GM19238 (cell line): ENCODE results near the gene SPTSSA.
"Not testable (repeated sequence)": the region's sequence is repeated elsewhere in the genome, so short reads cannot be mapped to it uniquely, and the experiment has no call there.

Experiments
- DNase-seq: peaks from one replicate; pipeline ENCODE4 v3.0.0; 2011; ENCODE audit warnings: low spot score; ENCODE audit not compliant: insufficient read length

The SPTSSA gene, protein sequence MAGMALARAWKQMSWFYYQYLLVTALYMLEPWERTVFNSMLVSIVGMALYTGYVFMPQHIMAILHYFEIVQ

DNA sequence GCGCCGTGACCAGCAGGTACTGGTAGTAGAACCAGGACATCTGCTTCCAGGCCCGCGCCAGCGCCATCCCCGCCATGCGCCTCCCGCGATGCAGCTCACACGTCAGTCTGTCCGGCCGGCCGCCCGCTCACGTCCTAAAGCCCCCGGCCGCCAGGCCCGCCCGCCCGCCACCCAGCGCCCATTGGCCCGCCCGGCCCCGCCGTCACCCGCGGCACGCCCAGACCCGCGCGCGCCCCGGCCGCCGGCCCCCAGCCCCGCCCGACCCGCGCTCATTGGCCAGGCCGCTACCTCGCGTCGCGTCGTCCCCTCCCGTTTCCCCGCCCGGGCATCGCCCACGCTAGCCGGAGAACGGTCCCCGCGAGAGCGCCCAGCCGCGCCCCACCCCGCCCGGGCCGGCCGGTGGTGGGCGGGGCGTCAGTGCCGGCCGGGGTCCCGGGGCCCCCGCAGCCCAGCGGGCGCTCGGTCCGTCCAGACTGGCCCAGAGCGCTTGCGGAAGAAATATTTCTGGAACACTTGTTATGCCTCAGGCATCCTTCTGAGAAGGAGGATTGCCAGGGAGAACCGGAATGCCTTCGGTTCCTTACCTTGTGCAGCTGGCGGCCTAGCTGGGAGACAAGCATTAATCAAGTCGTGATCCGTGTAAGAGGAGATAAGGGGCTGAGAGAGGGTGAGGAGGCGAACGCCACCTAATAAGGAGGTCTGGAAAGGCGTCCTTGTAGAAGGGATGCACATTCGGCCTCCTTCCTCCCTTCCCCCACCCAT is at the start of gene SPTSSA:
SPTSSA (minus strand) TSS at position 109 of the 762 bp plus-strand sequence; CDS start at position 76, 33 bp downstream.
- DNase-seq: peak; percentile 98

GRCh38 chr14:34507884-34508283 is 45.8 kb upstream of the SPTSSA start:
- DNase-seq: no peak

DNA sequence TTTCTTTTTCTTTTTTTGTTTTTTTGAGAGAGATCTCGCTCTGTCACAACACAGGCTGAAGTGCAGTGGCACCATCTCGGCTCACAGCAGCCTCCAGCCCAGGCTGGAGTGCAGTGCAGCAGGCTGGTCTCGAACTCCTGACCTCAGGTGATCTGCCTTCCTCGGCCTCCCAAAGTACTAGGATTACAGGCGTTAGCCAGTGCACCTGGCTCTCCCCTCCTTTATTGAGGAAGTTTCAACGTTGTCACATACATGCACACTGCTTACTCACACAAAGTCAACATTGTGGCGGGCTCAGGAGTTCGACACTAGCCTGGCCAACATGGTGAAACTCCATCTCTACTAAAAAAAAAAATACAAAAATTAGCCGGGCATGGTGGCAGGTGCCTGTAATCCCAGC is 45.4 kb upstream of the SPTSSA start:
- DNase-seq: no peak

DNA sequence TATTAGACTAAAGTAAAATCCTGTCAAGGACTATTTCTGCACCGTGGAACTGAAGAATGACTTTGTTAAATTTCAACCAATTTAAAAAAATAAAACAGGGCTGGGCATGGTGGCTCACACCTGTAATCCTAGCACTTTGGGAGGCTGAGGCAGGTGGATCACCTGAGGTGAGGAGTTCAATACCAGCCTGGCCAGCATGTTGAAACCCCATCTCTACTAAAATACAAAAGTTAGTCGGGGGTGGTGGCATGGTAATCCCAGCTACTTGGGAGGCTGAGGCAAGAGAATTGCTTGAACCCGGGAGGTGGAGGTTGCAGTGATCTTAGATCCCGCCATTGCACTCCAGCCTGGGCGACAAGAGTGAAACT is 43.1 kb upstream of the SPTSSA start:
- DNase-seq: not testable (repeated sequence)

DNA sequence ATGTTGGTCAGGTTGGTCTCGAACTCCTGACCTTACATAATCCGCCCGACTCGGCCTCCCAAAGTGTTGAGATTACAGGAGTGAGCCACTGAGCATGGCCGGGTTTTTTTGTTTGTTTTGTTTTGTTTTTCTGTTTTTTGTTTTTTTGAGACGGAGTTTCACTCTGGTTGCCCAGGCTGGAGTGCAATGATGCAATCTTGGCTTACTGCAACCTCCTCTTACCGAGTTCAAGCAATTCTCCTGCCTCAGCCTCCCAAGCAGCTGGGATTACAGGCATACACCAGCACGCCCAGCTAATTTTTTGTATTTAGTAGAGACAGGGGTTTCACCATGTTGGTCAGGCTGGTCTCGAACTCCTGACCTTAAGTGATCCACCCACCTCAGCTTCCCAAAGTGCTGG is 42.0 kb upstream of the SPTSSA start:
- DNase-seq: not testable (repeated sequence)

DNA sequence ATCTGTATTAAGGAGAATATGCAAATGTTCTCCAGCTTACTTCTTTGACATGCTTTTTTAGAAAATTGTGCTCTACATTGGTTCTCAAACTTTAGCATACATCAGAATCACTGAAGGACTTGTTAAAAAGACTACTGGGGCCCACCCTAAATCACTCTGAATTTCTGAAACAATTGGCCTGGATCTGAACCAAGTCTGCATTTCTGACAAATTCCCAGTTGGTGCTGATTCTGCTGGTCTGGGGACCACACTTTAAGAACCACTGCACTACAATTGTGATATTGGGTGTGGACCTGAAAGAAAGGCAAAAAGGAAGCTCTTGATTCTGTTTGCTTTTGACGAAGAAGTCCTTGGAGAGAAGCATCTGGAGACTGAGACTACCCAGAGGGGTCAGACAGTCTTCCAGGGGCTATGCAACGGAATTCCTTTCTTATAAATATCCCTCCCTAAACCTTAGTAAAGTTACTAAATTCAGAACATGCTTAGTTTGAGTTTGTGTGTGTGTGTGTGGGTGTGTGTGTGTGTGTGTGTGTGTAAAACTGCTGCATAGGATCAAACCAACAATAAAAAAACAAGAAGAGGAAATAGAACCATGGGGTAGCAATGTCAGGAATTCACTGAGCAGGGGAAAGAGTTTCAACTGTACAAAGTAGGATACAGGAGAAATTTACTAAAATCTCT is 40.6 kb upstream of the SPTSSA start:
- no peak for DNase-seq

DNA sequence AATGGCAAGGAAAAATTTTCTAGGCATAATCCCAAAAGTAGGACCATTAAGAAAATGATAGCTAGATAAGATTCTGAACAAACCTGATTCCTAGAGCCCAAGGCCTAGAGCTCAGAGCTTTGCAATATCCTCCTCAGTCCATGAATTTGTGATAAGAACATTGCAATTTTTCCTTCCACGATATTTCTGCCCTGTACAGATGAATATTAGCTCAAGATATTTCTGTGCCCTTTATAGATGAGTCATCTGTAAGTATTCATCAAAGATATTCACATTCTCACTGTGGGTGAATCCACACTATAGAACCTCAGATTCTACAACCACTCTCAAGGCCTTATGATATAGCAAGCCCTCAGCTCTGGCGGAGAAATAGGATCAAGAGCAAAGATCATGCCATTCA is 40.0 kb upstream of the SPTSSA start:
- no peak for DNase-seq

- no peak for DNase-seq
These were observed 39.1 kb upstream of the SPTSSA start for GRCh38 chr14:34501004-34501580.

GRCh38 chr14:34498684-34499412 is 36.8 kb upstream of the SPTSSA start:
- DNase-seq: no peak

- DNase-seq: no peak
These were observed 34.9 kb upstream of the SPTSSA start for GRCh38 chr14:34496679-34497513.

- no peak for DNase-seq
These were observed 34.1 kb upstream of the SPTSSA start for GRCh38 chr14:34496007-34496678.

- no peak for DNase-seq
These were observed 27.3 kb upstream of the SPTSSA start for GRCh38 chr14:34489324-34489723.

DNA sequence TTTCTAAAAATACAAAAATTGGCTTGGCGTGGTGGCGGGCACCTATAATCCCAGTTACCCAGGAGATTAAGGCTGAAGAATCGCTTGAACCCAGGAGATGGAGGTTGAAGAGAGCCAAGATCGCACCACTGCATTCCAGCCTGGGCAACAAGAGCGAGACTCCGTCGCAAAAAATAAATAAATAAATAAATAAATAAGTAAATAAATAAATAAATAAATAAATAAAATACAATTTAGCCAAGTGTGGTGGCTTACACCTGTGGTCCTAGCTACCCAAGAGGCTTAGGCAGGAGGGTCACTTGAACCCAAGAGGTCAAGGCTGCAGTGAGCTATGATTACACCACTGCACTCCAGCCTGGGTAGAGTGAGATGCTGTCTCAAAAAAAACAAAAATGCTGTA is 26.5 kb upstream of the SPTSSA start:
- DNase-seq: no peak

DNA sequence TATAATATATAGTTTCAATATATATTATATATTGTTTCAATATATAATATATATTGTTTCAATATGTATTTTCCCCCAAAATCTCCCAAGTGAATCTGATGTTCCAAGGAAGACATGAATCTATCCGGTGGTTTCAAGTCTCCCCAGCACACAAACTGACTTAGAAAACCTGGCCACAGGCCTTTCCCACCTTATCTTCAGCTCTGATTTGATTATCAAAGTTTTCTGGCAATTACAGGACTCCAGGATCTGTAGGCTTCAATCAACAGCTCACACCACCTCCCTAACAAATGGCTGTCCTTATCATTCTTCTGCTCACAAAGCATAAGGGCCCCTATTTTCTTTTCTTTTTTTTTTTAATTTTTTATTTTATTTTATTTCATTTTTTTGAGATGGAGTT is 22.7 kb upstream of the SPTSSA start:
- DNase-seq: no peak

DNA sequence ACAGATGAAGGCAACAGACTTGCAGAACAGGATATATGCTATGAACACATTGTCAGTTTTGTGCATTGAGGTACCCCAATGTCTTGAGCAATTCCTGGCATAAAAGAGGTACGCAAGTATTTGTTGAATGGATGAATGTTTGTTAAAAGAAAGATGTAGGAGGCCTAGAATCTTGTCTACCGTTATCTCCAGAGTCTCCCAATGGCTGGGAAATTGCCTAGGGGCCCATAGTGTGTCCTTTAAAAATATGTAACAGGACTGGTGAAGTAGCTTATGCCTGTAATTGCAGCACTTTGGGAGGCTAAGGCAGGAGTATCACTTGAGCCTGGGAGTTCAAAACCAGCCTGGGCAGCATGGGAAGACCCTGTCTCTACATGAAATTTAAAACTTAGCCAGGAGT is 20.4 kb upstream of the SPTSSA start:
- DNase-seq: no peak

DNA sequence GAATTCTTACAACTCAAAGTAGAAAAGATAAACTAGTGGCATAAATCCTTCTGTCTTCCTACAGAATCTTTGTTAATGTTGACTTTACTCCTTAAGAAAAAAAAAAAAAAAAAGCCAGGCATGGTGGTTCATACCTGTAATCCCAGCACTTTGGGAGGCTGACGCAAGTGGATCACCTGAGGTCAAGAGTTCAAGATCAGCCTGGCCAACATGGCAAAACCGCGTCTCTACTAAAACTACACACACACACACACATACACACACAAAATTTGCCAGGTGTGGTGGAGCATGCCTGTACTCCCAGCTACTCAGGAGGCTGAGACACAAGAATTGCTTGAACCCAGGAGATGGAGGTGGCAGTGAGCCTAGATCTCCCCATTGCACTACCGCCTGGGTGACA is 17.7 kb upstream of the SPTSSA start:
- no peak for DNase-seq

DNA sequence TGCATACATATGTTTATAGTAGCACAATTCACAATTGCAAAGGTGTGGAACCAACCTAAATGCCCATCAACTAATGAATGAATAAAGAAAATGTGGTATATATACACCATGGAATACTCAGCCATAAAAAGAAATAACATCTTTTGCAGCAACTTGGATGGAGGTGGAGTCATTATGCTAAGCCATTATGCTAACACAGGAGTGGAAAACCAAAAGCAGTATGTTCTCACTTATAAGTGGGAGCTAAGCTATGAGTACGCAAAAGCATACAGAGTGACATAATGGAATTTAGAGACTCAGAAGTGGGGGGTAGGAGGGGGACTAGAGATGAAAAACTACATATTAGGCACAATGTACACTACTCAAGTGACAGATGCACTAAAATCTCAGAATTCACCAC is 16.2 kb upstream of the SPTSSA start:
- no peak for DNase-seq

DNA sequence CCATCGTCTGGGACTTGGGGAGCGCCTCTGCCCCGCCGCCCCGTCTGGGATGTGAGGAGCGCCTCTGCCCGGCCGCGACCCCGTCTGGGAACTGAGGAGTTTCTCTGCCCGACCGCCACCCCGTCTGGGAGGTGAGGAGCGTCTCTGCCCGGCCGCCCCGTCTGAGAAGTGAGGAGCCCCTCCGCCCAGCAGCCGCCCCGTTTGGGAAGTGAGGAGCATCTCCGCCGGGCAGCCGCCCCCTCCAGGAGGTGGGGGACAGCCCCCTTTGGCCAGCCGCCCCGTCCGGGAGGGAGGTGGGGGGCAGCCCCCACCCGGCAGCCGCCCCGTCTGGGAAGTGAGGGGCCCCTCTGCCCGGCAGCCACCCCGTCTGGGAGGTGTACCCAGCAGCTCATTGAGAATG is 14.0 kb upstream of the SPTSSA start:
- not testable (repeated sequence) for DNase-seq

DNA sequence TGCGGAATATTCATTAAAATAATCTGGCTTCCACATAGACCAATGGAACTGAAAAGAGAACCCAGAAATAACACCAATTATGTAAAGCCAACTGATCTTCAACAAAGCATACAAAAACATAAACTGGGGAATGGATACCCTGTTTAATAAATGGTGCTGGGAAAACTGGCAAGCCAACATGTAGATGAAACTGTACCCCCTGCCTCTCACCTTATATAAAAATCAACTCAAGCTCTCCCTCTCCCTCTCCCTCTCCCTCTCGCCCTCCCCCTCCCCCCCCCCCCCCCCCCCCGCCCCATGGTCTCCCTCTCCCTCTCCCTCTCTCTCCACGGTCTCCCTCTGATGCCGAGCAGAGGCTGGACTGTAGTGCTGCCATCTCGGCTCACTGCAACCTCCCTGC is 13.1 kb upstream of the SPTSSA start:
- DNase-seq: no peak

DNA sequence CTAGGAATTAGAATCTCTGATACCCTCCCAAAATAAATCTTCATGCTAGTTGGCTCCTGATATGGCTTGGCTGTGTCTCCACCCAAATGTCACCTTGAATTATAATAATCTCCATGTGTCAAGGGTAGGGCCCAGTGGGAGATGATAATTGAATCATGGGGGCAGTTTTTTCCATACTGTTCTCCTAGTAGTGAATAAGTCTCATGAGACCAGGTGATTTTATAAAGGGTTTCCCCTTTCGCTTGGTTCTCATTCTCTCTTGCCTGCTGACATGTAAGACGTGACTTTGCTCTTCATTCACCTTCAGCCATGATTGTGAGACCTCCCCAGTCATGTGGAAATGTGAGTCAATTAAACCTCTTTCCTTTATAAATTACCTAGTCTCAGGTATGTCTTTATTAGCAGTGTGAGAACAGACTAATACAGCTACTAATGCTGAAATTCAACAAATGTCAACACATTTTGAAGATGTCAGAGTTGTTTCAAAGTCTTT is 12.2 kb upstream of the SPTSSA start:
- no peak for DNase-seq
